Measurements from ENCODE around the gene DDX42.

DDX42 gene

DNA sequence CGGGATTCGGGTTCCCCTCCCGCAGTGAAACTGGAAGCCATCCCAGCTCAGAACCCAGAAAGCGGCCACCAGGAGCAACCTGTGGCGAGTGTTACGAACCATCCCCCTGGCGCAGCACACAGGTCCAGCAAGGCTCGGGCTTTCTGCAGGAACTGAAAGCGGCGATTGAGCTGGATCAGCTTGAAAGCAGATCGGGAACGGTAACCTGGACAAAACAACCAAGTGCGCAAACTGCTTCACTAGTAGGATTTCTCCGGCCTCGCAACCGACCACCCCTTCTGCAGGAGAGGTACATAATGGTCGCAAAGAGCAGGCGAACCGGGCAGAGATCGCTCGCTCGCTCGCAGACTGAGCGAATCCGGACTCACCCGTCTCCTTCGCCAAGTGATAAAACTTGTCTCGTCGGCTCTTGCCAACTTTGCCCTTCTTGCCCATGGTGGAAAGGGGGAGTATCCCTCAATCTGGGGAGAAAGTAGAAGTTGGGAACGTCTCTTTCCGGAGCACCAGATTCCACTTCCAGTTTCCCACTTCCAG, 52.6 kb downstream of the DDX42 start:
- no peak for DNase-seq

- peak; percentile 82 for DNase-seq
Observed at GRCh38 chr17:63827002-63827800, 53.2 kb downstream of the DDX42 start, which contains the start of the genes FTSJ3 and PSMC5. TSS of gene FTSJ3 (minus strand) at chr17:63827663. CDS start at chr17:63826902, 761 bp downstream. TSS of gene PSMC5 (plus strand) at chr17:63827431. CDS start at chr17:63827491, 60 bp downstream.

DNA sequence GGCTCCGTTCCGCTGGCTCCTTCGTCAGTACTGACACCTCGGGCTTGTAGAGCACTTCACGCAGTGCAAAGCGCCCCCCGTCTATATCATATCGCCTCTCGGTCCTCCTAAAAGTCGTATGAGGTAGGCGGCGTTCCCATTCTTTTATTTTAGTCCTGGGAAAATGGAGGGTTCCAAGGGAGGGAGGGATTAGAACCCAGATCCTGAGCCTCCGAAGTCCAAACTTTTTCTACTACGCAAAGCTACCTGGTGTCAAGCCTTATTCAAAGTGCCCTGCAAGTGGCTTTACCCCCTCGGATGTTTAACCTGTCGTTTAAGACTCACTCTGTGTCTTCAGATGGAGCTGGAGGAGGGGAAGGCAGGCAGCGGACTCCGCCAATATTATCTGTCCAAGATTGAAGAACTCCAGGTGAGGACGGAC, 53.8 kb downstream of the DDX42 start:
- DNase-seq, result no peak

DNA sequence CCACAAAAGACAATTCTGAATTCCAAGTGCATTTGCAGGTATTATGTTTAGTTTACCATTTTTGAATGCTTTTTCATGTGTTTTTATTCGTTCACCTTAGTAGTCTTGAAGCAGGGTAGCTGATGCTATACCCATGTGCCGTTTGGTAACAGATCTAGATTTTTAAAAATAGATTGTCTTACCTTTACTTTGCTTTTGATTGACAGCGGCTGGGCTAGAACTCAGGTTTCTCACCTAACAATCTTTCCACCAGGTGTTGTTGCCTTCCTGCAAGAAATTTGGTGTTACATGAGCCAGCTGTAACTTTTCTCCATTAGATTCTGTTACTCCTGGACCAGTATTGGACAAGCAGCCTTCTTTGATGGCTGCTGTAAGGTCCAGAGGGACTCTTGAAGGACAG, 55.0 kb downstream of the DDX42 start:
- no peak for DNase-seq

DNA sequence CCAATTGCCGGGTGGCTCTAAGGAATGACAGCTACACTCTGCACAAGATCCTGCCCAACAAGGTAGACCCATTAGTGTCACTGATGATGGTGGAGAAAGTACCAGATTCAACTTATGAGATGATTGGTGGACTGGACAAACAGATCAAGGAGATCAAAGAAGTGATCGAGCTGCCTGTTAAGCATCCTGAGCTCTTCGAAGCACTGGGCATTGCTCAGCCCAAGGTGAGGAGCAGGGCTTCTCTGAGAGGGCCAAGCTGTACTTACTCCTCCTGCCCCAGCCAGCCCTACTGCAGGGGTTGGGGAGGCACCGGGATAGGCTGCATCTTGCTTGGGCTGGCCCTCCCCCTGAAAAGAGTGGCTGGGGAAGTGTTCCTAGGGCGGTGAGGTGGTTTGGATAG, 56.3 kb downstream of the DDX42 start:
- no peak for DNase-seq

GRCh38 chr17:63830904-63831491, 57.0 kb downstream of the DDX42 start:
- DNase-seq, result no peak

DNA sequence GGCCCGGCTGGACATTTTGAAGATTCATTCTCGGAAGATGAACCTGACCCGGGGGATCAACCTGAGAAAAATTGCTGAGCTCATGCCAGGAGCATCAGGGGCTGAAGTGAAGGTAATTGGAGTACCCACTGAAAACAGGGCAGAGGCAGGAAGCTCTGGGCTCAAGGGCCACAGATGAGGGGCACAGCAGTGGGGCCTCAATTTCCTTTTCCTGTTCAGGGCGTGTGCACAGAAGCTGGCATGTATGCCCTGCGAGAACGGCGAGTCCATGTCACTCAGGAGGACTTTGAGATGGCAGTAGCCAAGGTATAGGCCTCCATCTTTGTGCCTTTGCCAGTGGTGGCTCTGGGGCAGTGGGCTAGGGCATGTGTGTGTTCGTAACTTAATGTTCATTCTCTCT, 57.5 kb downstream of the DDX42 start:
- no peak for DNase-seq

- no peak for DNase-seq
Observed at GRCh38 chr17:63832014-63832413, 58.0 kb downstream of the DDX42 start.

GRCh38 chr17:63832455-63832854, 58.5 kb downstream of the DDX42 start:
- no peak for DNase-seq

GRCh38 chr17:63833026-63833740, 59.2 kb downstream of the DDX42 start:
- no peak for DNase-seq

GRCh38 chr17:63833741-63834373, 59.9 kb downstream of the DDX42 start:
- DNase-seq, result no peak

DNA sequence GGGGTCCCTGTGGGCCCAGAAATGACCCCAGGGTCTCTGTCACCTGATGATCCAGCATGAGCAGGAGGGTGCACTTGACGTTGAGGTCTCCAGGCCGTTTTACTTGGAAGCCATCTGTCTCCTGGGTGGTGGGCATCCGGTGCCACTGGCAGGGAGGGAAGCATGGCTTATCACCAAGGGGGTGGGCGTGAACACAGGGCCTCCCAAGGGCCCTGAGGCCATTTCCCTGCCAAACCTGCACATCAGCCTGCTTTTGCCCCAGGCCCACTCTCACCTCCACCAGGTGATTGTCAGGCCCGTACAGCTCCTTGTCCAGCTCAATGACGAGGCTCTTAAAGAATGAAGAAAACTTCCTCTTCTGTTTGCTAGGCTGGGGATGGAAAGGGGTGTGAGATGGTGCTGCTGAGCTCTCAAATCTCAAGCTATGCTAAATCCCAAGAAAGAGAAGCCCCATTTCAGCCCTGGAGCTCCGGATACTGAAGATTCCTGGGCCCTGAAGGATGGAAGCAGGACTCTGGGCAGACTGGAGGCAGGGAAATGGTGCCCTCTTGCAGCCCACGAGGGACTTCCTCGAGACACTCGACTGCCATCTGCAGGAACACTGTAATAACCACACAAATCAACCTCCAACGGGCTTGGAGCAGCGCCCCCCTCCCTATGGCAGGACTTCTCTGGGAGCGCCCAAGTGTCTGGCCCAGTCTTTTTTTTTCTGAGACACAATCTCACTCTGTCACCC, 60.6 kb downstream of the DDX42 start:
- peak; percentile 12 for DNase-seq

DNA sequence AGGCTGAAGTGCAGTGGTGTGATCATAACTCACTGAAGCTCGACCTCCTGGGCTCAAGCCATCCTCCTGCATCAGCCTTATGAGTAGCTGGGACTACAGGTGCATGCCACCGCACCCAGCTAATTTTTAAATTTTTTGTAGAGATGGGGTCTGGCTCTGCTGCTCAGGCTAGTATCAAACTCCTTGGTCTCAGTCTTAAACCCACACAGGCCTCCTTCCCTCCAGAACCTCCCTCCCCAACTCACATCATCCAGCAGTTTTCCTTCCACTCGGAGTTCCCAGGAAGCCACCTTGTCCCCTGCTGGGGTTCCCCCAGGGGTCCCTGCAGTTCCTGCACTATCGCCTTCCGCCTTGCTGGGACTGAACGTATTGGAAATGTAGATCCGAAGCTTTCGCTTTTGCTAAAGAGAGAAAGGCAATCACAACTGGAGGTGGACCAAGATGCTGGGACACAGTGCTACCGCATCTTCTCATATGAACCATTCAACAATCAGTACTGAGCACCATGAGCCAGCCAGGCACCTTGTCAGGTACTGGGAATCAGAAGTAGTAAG, 61.3 kb downstream of the DDX42 start:
- DNase-seq, result no peak

GRCh38 chr17:63836811-63837210, 62.8 kb downstream of the DDX42 start:
- no peak for DNase-seq

DNA sequence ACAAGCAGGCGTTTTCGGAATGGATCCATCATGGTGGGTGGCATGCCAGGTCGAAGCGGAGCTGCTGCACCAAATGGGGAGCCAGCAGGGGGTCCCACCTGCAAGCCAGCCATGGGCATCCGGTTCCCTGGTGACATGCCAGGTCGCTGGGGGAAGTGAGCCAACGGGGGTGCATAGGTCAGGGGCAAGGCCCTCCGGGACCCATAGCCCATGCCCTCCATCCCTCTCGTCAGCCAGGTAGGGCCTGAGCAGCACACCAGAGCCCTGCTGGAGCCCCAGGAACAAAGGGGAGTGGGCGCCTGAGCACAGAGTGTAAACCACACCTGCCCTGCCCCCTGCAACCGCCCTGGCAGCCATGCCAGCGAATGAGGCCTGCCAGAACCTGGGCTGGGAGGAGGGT, 63.5 kb downstream of the DDX42 start:
- no peak for DNase-seq

DNA sequence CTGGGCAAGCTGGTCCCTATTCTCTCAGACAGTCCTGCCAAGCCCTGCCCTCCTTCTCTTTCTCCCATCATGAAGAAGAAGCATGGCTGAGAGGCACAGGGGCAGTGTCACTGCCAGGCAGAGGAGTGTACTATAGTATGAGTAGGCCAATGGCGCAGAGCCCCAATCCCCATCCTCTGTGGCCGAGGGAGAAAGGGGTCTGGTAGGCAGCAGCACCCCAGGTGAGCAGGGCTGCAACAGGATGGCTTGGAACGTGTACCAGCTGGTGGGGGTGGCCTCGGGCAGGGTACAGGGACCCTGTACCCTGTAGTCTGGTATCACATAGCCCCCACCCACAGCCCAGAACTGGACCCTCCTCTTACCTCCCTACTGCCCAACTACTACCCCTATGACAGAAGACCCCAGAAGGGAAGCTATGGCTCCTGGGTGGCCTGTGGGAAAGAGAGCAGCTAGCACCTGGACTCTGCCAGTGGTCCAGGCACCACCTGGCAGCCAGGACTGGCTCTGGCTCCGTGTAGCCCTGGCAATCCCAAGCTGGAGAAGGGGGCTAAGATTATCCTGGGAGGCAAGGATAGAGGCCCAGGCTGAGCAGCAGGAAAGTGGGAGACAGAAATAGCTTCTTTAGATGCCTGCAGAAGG, 64.1 kb downstream of the DDX42 start:
- no peak for DNase-seq

DNA sequence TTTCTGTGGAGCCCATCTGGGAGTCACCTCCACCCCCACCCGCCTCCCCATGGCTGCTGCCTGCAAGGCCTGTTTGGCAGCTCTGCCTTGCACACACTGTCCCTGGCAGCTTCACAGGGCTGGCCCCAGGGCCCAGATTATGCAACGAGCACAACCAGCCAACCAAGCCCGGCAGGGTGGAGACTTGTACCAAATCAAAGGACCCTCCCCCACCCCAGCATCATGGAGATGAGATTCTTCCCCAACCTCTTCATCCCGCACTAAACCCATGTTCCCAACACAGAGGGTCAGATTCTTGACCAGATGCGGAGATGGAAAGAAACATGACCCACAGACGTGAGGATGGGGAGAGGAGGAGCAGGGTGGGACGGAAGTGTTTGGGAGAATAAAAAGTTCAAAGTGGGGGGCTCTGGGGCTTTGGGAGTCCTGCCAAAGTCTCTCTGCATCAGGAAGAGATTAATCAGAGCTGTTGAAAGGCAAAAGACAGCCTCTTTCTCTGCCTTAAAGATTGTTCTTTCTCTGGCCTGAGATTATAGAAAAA, 64.7 kb downstream of the DDX42 start:
- DNase-seq, result peak; percentile 34

DNA sequence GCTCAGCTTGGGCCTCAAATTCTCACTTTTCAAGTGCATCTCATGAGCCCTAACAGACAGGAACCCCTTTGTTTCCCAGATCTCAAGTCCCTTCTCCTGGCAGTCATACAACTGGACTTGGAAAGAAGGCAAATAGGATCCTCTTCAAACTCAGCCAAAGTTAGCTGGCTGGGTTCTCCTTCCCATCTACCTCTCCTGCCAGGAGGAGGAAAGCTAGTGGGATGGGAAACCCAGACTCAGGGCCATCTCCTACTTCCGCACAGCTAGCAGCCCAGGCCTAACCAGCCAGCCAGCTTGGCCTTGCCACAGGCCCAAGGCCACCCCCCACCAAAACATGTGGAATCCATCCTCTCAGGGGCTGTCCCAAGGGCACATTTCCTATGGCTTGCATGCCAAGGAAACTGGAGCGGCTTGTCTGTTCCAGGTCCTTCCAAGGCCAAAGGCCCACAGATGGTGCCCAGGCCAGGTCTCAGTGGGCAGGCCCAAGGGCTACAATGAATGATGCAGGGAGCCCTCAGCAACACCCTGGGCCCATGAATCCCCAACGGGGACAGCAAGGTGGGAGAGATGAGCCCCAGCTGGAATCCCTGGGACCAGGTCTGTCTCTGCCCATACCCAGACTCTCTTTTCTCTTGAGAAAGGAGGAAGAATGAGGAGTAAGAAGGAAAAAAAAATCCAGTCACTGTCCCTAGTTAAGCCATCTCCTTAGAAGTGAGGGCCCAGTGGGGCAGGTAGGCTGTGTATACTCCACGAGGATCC, 66.8 kb downstream of the DDX42 start:
- no peak for DNase-seq

DNA sequence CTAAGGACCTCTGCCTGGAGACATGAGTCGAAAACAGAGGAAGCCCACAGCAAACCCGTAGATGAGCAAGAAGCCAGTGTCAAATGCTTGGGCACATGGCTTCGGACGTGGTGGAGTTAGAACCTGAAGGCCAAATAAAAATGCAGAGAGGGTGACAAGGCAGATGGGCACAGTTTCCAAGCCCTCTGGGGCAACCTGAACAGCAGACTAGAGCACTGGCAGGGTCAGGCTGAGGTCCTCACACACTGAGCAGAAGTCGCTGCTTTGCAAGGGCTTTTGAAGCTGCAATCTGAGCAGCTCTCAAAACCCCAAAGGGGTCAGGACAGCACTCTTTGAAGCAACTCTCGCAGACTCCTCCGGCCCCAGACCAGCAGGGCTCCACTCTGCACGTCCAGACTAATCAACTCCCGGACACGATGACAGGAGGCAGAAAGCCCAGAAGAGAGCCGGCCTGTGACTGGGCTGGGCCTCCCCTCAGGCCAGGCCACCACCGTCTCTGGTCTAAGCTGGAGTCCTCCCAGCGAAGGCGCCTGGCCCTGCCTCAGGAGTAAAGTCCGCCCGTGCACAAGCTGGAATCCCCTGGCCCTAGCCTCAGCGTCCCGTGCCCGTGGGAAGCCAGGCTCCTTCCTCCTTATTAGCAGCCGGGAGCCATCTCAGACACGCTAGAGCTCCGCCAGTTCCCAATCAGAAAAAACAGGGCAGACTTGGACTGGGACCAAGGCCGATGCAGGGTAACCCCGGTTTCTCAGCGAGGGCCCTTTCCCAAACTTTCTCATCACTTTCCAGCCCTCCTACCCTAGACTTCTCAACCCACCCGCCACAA, 67.6 kb downstream of the DDX42 start:
- no peak for DNase-seq

- DNase-seq, result no peak
Observed at GRCh38 chr17:63842173-63842539, 68.2 kb downstream of the DDX42 start.
